IMR-90 (cell line): ENCODE data around the gene ACCSL. TPM values are rescaled to one million over a fixed set of nuclear protein-coding genes. Genes with fewer than 3 reads are reported as not detected.

Experiments used
- ATAC-seq: fragments of 200-7000 bp; cut with Tn5 transposase; 2 replicates; pipeline ENCODE4 v1.9.1; 2020; ENCODE audit warnings: low read depth, mild to moderate bottlenecking, moderate library complexity
- BruUV-seq: library from RNA; stranded (reverse); fragments of 400-500 nt; replicated peaks from 2 replicates; lab custom pipeline; 2021; lab: Mats Ljungman, UMichigan
- CTCF ChIA-PET: fragments of 300-600 bp; formaldehyde crosslinking; extraction: SDS; loops from one replicate; lab custom pipeline; 2021; ENCODE audit warnings: antibody characterized with exemption; lab: Yijun Ruan, JAX
- POLR2A ChIA-PET: fragments of 300-600 bp; sonication (Branson Sonifier 250); formaldehyde crosslinking; loops from one replicate; lab custom pipeline; 2022; ENCODE audit warnings: antibody characterized with exemption; ENCODE audit not compliant: unreplicated experiment; lab: Charles Lee
- DNase-seq: peaks from one replicate; pipeline ENCODE4 v3.0.0; 2013
- H2AFZ ChIP-seq: replicated peaks from 2 replicates; pipeline ENCODE3; 2013; ENCODE audit warnings: low read length, mild to moderate bottlenecking; ENCODE audit not compliant: poor library complexity
- H2AK5ac ChIP-seq: 2 replicates; pipeline ENCODE4 v1.6.1; 2013; ENCODE audit warnings: low read depth, low read length, inconsistent platforms
- H2AK9ac ChIP-seq: replicated peaks from 2 replicates; pipeline ENCODE3; 2013; ENCODE audit warnings: mild to moderate bottlenecking, low read depth, low read length, moderate library complexity; ENCODE audit not compliant: poor library complexity
- H2BK120ac ChIP-seq: 2 replicates; pipeline ENCODE4 v1.6.1; 2013; ENCODE audit warnings: low read depth, low read length, inconsistent platforms
- H2BK15ac ChIP-seq: 3 replicates; pipeline ENCODE4 v1.6.1; 2013; ENCODE audit warnings: low read depth, low read length, inconsistent platforms
- H2BK20ac ChIP-seq: 2 replicates; pipeline ENCODE4 v1.6.1; 2013; ENCODE audit warnings: low read depth, mild to moderate bottlenecking, inconsistent platforms, low read length, moderate library complexity
- H2BK5ac ChIP-seq: 2 replicates; pipeline ENCODE4 v1.6.1; 2013; ENCODE audit warnings: mild to moderate bottlenecking, low read depth, low read length, inconsistent platforms; ENCODE audit not compliant: poor library complexity, severe bottlenecking
- H3K14ac ChIP-seq: replicated peaks from 2 replicates; pipeline ENCODE4 v1.6.1; 2013; ENCODE audit warnings: low read depth, low read length, inconsistent platforms
- H3K18ac ChIP-seq: 2 replicates; pipeline ENCODE4 v1.6.1; 2013; ENCODE audit warnings: low read depth, low read length, control low read depth
- H3K23ac ChIP-seq: 2 replicates; pipeline ENCODE4 v1.6.1; 2013; ENCODE audit warnings: low read depth, low read length, inconsistent platforms
- H3K27ac ChIP-seq: 2 replicates; pipeline ENCODE4 v1.5.1; 2013; ENCODE audit warnings: mild to moderate bottlenecking, control low read depth, low read length; ENCODE audit not compliant: insufficient read depth
- H3K27me3 ChIP-seq: 2 replicates; pipeline ENCODE4 v1.6.1; 2013; ENCODE audit warnings: low read length; ENCODE audit not compliant: control insufficient read depth, insufficient read depth
- H3K36me3 ChIP-seq: 2 replicates; pipeline ENCODE4 v1.6.1; 2013; ENCODE audit warnings: low read length, mixed read lengths; ENCODE audit not compliant: control insufficient read depth, insufficient read depth
- H3K4ac ChIP-seq: 2 replicates; pipeline ENCODE4 v1.6.1; 2013; ENCODE audit warnings: low read depth, low read length, inconsistent platforms
- H3K4me1 ChIP-seq: 2 replicates; pipeline ENCODE4 v1.6.1; 2013; ENCODE audit warnings: low read length, mixed read lengths; ENCODE audit not compliant: control insufficient read depth, insufficient read depth
- H3K4me2 ChIP-seq: 2 replicates; pipeline ENCODE4 v1.6.1; 2013; ENCODE audit warnings: low read depth, mild to moderate bottlenecking, control low read depth, low read length, moderate library complexity
- H3K4me3 ChIP-seq: 2 replicates; pipeline ENCODE4 v1.5.1; 2013; ENCODE audit warnings: low read depth, mild to moderate bottlenecking, control low read depth, low read length, moderate library complexity; ENCODE audit not compliant: insufficient read depth
- H3K56ac ChIP-seq: 2 replicates; pipeline ENCODE4 v1.6.1; 2013; ENCODE audit warnings: low read length, inconsistent platforms; ENCODE audit not compliant: insufficient read depth; ENCODE audit errors: extremely low read depth
- H3K79me1 ChIP-seq, 2 experiments: 2 replicates each; pipeline ENCODE4 v1.6.1; 2013; ENCODE audit warnings: low read length in 2 of 2, inconsistent platforms in 1 of 2, low read depth in 1 of 2
- H3K9ac ChIP-seq: 2 replicates; pipeline ENCODE4 v1.6.1; 2013; ENCODE audit warnings: low read depth, low read length, control low read depth
- H3K9me1 ChIP-seq: 2 replicates; pipeline ENCODE4 v1.6.1; 2013; ENCODE audit warnings: low read length, inconsistent platforms; ENCODE audit not compliant: insufficient read depth
- H3K9me3 ChIP-seq: 2 replicates; pipeline ENCODE4 v1.6.1; 2013; ENCODE audit warnings: low read length; ENCODE audit not compliant: control insufficient read depth, insufficient read depth
- H4K20me1 ChIP-seq: 2 replicates; pipeline ENCODE4 v1.6.1; 2013; ENCODE audit warnings: low read length, inconsistent platforms; ENCODE audit not compliant: insufficient read depth
- H4K5ac ChIP-seq: 2 replicates; pipeline ENCODE4 v1.6.1; 2013; ENCODE audit warnings: mild to moderate bottlenecking, low read depth, low read length, control low read depth
- H4K8ac ChIP-seq, 2 experiments: 2 replicates each; pipeline ENCODE4 v1.6.1; 2013; ENCODE audit warnings: low read depth in 2 of 2, low read length in 2 of 2, control low read depth in 1 of 2, inconsistent platforms in 1 of 2
- H4K91ac ChIP-seq: 2 replicates; pipeline ENCODE4 v1.6.1; 2013; ENCODE audit warnings: low read depth, low read length, inconsistent platforms; ENCODE audit not compliant: insufficient read depth
- NFE2L2 ChIP-seq: fragments of 150-350 bp; IDR thresholded peaks from 2 replicates; pipeline ENCODE4 v1.6.1; 2016; ENCODE audit warnings: low read depth, mild to moderate bottlenecking, low read length
- POLR2A ChIP-seq: IDR thresholded peaks from 2 replicates; pipeline ENCODE4 v1.6.1; 2012; ENCODE audit warnings: mild to moderate bottlenecking, low read depth, low read length
- RAD21 ChIP-seq: IDR thresholded peaks from 2 replicates; pipeline ENCODE4 v1.6.1; 2012; ENCODE audit warnings: low read length, improper control_type of control experiment
- WGBS, 2 experiments: methylation state at CpG; one replicate each; pipeline versions ENCODE4 v1.1.5 to v1.1.7; 2013; ENCODE audit warnings: missing lambda C conversion rate in 2 of 2; ENCODE audit not compliant: insufficient read length in 1 of 2; ENCODE audit errors: extremely low coverage in 2 of 2; 5-methylcytosine and 5-hydroxymethylcytosine counted together
- dilution Hi-C: fragments of 300-500 bp; cut with HindIII; formaldehyde crosslinking; loops from one replicate; pipeline ENCODE4 v1.14.3; 2018; ENCODE audit warnings: low sequenced_read_pairs; ENCODE audit not compliant: unreplicated experiment
- in situ Hi-C: fragments of 300-500 bp; cut with MboI; formaldehyde crosslinking; loops from 3 replicates; pipeline ENCODE4 v1.14.3; 2019; ENCODE audit warnings: low sequenced_read_pairs, inconsistent platforms, mixed read lengths
- intact Hi-C: fragments of 100-400 bp; cut with micrococcal nuclease; formaldehyde crosslinking; loops from 2 replicates; pipeline ENCODE4 v1.10.0; 2022
- polyA plus RNA-seq, 3 experiments: library from polyadenylated mRNA; depleted of rRNA; stranded (reverse); fragments of >200 nt; gene quantifications; 2 replicates each; pipeline ENCODE4 v1.2.3, GENCODE V29; 2012; ENCODE audit warnings: low replicate concordance in 1 of 3
- total RNA-seq: library from RNA; depleted of rRNA; stranded (reverse); fragments of >200 nt; gene quantifications from 2 replicates; pipeline ENCODE4 v1.2.3, GENCODE V29; 2012

Gene ACCSL
- total and polyA plus RNA-seq, 2 of the 4 experiments (the other 2 are of a cell fraction) = not detected

GRCh38 chr11:44058275-44058674 lies 10.5 kb downstream of the ACCSL start:
- Histone ChIP-seq H2BK15ac (no peak overlapping the region), H3K27me3 (peaks cover 22% of the 10 kb centered on the region), H3K4ac (no peak overlapping the region), H3K18ac (no peak overlapping the region), H3K36me3 (no peaks in the 10 kb centered on the region), H2AK5ac (no peak overlapping the region), H3K9me3 (no peaks in the 10 kb centered on the region), H4K20me1 (no peaks in the 10 kb centered on the region), H4K8ac (no peak overlapping the region), H3K79me1 (no peaks in the 10 kb centered on the region), H4K5ac (no peak overlapping the region), H3K23ac (no peak overlapping the region), H2BK120ac (no peak overlapping the region), H3K14ac (no peak overlapping the region), H2BK5ac (no peak overlapping the region), H3K56ac (no peak overlapping the region), H3K9ac (no peak overlapping the region), H3K4me3 (no peak overlapping the region), H2AFZ (no peak overlapping the region), H2AK9ac (no peak overlapping the region), H3K4me2 (no peak overlapping the region), H3K27ac (no peak overlapping the region), H3K4me1 (no peaks in the 10 kb centered on the region), H4K91ac (no peak overlapping the region), H2BK20ac (no peak overlapping the region), H3K9me1 (no peaks in the 10 kb centered on the region)
- in situ Hi-C loops = no loop called here
- TF ChIP-seq RAD21 = no peak
- TF ChIP-seq POLR2A = no peak
- no peak for TF ChIP-seq NFE2L2
- dilution Hi-C loops = no loop called here
- POLR2A ChIA-PET = no interaction called here
- intact Hi-C loops = no loop called here
- WGBS, 2 experiments = no CpG with 5 or more reads among the region's 6 CpGs
- CTCF ChIA-PET = no interaction called here
- no TSS peak for BruUV-seq
- ATAC-seq (no peak), DNase-seq (no peak)
